Brain pericyte (primary cell): ENCODE data around the gene ADGRD1.

ENCODE experiments used
- DNase-seq: peaks from one replicate; pipeline ENCODE4 v3.0.0-alpha.2; 2012; ENCODE audit warnings: low read depth, low spot score

The ADGRD1 gene

DNA sequence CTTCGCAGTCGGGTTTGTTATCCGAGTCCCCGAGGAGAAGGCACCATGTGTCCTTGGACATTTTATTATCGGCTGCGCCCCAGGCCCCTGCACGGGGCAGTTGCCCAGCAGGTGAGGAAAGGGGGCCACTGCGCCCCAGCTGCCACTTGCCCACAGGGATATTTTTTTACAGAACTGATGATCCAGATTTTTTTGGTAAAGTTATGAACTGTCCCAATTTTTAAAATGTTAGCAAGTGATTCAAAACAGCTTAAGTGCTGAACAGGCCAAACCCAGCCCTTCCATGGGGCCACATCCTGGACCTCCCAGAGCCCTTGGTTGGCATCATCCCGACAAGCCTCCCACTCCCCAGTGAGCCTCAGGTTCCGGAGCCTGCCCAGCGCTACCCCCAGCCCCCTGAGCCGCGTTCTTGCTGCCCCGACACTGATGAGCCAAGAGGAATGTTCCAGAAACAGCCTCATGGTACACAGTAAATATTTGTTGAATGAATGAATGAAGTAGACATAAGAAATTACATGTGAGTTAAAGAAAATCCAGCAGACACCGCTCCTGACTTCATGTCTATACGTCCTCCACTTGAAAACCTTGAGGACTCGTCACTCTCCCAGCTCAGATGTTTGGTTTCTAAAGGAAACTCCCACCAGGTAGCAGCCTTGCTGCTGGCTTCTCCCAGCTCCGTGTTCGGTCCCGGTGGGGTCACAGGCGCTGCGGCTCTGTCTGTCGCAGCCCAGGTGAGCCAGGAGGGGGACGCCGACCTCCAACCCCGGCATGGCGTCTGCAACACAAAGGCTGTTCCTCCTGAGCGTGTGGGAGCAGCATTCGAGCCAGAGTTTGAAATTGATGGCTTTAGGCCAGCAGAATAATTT is 88.5 kb downstream of the ADGRD1 start:
- no peak for DNase-seq

DNA sequence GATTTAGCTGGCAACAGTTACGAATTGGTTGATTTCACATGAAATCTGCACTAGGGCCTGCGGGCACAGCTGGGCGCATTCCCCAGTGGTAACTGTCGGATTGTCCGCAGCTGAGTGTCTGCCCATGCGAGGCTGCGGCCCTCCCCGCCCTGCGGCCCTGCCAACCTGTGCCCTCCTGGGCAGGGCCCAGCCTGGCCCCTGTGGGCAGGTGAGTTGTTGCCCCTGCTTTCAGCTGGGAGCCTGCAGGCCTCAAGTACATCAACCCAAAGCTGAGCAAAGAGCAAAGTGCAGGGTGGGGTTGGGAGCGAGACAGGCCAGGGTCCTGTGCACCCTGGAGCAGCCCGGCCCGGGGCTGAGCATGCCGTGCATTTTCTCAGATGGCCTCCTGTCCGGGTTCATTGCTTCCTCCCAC is 89.1 kb downstream of the ADGRD1 start:
- no peak for DNase-seq

DNA sequence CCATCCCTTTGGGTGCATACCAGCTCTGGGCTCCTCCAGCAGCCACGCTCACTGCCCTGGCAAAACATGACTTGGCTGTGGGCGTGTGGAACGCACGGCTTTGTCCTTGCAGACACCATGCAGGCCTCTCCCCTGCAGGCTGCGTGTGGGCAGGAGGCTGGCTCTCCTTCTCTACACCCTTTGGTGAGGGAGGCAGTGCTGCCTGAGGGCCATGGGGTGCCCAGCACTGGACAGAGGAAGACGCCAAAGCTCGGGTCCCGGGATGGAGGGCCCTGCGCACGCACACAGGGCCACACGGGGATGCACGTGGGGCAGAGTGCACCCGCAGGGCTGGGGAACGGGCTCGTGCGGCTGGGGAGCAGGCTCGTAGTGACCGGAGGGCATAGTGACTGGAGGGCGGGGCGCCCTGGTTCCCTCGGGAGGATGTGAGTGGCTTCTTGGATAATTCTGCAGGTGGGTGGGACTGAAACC is 89.7 kb downstream of the ADGRD1 start:
- no peak for DNase-seq

DNA sequence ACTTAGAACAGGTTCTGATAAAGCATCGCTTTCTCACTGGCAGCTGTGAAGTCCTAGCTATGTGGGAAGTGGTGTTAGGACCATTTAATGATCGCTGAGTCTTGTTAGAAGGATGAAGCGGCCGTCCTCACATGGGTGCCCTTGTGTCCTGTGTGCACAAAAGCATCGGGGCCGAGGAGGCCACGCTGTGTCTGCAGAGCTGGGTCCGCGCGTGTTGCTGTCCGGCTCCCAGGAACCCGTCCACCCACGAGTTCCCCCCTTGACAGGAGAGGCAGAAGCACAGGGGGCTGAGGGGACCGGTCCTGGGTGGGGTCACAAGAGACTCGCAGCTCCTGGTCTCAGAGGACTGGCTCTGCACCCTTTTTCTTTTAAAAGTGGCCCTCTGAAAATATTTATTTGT is 90.4 kb downstream of the ADGRD1 start:
- DNase-seq, result no peak

DNA sequence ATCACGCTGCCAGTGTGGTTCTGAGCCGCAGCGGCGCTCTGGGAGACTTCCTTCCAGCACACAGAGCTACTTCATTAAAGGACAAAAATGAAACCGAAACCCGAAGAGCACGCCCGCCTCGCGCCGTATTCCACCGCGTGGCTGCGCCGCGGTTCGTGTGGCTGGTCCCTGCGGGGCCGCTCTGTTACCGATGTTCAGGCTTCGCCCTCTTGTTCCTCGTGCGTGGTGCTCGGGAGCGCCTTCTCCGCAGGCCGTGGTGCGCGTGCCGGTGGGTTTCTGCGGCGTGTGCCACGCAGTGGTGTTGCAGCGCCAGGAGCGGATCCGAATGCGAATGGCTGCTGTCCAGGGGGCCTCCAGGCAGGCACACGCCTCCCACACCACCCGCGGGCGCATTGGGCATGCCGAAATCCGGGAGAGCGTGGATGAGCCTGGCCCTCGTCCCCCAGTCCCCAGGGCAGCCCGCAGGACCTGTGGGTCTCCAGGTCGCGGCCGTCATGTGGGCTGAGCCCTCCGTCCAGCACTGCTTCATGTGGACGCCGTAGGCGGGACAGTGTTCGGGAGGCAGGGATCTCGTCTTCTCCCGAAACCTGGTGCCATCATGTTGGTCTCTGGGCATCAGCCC is 91.2 kb downstream of the ADGRD1 start:
- no peak for DNase-seq

DNA sequence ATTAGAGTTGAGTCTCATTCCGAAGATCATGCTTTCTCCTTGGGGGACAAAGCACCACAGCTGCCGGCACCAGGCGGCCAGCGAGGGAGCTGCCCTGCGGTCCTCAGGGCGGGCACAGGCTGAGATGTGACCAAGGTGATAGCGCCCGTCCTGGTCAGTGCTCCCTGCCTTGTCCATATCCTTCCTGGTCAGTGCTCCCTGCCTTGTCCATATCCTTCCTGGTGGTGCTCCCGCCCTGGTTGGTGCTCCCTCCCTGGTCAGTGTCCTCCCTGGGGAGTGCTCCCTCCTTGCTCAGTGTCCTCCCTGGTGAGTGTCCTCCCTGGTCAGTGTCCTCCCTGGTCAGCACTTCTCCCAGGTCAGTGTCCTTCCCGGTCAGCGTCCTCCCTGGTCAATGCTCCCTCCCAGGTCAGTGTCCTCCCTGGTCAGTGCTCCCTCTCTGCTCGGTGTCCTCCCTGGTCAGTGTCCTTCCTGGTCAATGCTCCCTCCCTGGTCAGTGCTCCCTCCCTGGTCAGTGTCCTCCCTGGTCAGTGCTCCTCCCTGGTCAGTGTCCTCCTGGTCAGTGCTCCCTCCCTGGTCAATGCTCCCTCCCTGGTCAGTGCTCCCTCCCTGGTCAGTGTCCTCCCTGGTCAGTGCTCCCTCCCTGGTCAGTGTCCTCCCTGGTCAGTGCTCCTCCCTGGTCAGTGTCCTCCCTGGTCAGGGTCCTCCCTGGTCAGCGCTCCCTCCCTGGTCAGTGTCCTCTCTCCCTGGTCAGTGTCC is 92.2 kb downstream of the ADGRD1 start:
- no peak for DNase-seq

DNA sequence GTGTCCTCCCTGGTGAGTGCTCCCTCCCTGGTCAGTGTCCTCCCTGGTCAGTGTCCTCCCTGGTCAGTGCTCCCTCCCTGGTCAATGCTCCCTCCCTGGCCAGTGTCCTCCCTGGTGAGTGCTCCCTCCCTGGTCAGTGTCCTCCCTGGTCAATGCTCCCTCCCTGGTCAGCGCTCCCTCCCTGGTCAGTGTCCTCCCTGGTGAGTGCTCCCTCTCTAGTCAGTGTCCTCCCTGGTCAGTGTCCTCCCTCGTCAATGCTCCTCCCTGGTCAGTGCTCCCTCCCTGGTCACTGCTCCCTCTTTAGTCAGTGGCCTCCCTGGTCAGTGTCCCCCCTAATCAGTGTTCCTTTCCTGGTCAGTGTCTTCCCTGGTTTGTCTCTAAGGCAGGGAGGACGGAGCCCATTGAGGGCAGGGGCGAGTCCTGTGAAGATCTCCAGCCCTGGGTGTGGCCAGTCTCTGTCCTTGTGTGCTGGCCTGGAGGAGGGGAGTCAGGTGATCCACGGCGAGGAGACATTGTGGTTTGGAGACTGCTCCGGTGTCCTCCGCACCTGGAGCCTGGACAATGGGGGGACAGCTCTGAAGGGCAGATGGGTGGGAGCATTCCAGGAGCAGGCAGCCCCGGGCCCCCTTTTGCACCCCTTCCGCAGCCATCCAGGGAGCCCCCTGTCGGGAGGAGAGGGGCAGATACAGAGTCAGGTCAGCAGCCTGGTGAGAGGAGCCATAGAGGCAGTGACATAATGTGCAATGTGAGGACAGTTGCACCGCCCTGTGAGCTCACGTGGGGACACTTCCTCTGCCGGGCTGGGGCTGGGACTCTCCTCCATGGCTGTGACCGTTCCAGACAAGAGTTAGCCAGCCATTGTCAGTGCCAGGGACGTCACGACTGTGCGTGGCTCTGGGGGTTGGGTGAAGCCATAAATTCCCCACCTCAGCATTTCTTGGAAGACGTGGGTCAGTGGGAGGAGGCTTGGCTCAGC is 93.4 kb downstream of the ADGRD1 start:
- no peak for DNase-seq

DNA sequence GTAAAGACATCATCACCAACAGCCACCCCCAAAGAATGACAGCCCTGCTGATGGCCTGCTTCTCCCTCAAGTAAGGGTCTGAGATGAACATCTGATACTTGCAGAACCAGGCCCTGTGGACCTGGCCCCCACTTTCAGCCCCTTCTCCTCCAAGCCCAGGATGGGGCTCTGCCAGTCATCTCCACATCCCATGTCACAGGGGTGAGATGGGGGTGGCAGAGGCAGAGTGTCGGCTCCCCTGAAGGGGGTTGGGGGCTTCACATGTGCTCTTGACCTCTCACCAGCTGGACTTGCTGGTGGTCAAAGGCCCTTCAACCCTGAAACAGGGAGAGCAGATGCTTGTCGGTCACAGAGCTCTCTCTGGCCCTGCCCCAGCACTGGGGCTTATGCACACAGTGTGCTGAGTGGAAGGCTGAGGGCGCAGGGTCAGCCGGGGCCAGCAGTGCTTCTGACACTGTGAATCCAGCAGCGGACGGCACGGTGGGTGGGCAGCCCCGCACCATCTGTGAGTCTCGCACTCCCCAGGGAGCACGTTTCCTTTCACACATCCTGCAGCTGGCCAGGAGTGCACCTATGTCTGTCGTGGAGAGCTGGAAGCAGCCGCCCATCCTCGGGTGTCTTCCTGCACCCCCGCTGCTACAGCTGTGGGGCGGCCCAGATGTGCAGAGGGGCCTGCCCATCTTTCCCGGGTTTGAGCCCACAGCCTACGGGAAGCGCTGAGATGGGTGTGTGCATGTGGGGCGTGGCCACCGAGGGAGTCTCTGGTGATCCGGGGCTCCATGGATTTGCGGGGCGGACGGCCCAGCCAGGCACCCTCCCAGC is 94.3 kb downstream of the ADGRD1 start:
- no peak for DNase-seq

DNA sequence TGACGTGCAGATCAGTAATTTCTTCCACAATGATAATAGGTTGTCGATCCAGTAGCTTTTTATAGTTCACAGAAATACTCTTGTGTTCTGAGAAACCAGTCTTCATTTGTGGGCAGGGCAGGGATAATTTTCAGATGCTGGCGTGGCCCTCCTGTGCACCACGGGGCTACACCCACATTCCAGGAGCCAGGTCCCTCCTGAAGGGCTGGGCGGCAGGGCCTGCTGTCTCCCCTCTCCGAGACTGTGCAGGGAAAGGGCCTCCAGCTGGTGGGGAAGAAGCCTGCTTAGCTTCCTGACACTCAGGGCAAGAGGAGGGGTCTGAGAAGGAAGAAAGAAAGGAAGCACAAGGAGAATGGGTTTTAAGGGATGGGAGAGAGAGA is 94.9 kb downstream of the ADGRD1 start:
- no peak for DNase-seq

DNA sequence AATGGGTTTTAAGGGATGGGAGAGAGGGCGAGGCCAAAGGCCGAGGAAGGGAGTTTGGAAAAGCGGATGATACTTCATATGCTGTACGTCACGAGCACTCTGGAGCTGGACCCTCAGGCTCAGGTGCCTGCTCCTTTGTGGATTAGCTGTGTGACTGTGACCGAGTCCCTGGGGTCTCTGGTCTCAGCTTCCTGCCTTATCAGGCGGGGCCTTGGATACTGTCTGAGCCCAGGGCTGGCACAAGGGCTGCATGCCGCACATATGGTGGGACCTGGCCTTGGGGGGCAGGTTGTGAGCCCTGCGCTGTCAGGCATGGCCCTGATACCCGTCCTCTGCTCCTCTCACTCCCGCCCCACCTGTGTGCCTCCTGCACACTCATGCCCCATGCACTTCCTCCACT is 95.3 kb downstream of the ADGRD1 start:
- DNase-seq, result no peak

DNA sequence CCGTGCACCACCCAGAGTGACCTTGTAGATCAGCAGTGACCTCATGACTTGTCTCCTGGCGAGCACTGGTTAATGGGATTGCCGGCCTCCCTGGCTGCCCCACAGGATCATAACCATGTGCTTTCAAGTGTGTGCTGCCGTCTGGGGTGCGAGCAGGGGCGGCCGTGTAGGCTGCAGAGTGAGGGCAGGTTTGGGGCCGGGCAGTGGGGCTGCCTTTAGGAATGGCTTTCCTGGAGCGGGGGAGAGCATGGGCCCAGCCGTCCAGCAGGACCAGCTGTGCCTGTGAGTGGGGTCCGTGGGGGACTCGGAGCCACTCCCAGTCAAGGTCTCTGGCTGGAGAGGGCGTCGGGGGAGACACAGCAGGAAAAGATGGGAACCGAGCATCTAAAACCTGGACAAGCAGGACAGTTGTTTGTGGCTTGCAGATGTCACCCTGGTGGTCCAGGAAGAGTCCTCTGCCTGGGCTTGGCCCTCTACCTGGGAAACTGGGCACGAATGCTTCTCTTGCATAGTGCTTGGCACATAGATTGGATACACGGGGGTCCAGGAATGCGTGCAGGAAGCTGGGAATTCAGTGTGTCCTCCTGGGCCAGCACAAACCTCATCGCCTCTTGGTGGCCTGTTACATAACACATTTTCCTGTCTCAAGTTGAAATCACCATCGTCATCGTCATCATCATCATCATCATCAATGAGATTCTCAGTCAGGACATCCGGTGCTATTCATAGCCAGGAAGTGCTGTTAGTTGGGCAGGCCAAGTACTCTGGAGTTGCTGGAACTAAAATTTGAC is 96.0 kb downstream of the ADGRD1 start:
- DNase-seq, result no peak

DNA sequence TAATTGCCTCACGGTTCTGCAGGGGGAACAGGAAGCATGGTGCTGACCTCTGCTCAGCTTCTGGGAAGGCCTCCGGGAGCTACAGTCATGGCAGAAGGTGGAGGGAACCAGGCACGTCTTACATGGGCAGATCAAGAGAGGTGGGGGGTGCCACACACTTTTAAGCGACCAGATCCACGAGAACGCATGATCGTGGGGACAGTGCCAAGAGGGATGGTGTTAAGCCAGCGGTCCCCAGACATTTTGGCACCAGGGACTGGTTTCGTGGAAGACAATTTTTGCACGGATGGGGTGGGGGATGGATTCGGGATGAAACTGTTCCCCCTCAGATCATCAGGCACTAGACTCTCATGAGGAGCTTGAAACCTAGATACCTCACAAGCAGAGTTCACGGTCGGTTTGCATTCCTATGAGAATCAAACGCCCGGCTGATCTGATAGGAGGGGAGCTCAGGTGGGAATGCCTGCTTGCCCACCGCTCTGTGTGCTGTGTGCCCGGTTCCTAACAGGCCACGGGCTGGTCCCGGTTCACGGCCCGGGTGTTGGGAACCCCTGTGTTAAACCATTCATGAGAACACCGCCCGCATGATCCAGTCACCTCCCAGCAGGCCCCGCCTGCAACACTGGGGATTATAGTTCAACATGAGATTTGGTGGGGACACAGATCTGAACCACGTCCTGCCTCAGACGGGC is 96.9 kb downstream of the ADGRD1 start:
- DNase-seq, result no peak

DNA sequence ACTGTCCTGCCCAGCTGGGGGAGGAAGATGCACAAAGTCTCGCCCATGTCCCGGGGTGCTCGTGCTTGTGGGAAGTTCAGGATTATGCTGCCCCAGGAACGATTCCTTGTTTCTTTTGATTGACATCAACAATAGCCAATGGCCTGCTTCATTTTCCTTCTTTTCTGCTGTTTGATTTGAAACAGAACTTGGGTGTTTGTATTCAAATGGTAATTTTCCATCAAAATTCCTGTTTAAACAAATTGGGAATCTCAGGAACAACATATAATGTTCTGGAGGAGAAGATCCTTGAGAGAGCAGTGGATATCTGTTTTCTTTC is 97.4 kb downstream of the ADGRD1 start:
- no peak for DNase-seq

DNA sequence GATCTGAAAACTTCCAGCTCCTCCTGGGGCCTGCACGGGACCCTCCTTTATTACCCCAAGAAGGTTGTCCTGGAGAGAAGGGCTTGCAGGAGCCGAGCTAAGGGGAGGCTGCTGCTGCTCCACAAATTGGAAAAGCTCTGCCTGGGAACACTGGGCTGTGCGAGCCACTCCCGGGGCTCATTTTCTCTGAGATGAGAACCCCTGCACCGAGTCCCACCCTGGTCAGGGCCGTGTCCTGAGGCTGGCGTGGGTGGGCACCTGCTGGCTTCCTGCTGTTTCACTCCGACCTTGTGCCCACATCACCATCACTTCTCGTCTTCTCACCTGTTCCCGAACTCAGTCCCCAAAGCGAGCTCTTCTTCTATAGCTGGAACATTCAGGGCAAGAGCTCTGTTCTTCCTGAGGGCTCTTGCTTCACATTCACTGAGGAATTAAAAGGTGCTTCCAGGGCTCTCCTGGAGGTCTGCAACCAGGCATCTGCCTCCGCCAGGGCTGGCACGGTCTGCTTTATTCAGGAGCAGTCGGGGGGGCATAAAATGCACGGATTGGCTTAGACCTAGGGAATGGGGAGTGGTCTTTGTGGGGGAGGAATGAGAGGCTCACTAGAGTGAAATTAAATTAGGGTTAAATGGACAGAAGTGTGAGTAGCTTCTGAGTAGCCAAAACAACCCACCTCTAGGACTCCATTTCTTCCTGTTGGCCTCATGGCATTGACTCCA is 98.5 kb downstream of the ADGRD1 start:
- no peak for DNase-seq

DNA sequence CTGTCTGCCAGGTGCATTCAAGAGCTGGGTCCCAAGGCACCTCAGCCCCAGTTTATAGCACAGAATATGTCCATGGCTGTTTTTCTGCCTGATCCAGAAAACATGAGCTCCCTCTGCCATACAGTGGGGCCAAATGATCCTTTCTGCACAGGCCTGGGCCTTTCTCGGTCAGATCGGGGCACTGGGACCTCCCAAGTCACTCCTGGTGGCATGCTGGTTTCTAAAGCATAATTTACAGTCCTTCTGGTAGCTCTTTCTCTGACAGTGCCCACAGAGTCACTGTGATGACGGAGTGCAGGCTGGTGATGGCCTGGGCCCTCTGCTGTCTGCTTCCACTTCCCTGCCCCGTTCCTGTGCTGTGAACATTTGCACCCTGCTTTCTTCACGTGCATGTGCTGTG is 99.2 kb downstream of the ADGRD1 start:
- no peak for DNase-seq

DNA sequence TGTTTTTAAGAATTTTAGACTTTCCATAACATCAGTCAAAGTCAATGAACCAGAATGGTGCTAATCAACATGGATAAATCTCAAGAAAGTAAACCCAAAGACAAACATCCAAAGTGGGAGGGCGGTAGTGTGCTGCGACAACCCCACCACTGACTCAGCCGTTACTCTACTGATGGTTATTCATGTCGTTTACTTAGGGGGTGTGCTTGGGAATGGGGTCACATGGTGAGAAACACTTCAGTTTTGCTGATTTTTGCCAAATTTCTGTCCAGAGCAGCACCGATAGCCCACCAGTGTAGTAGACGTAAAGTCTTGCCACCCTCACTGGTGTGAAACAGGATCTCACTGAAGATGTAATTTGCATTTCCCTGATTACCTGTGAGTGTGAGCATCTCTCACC is 99.9 kb downstream of the ADGRD1 start:
- DNase-seq, result no peak

DNA sequence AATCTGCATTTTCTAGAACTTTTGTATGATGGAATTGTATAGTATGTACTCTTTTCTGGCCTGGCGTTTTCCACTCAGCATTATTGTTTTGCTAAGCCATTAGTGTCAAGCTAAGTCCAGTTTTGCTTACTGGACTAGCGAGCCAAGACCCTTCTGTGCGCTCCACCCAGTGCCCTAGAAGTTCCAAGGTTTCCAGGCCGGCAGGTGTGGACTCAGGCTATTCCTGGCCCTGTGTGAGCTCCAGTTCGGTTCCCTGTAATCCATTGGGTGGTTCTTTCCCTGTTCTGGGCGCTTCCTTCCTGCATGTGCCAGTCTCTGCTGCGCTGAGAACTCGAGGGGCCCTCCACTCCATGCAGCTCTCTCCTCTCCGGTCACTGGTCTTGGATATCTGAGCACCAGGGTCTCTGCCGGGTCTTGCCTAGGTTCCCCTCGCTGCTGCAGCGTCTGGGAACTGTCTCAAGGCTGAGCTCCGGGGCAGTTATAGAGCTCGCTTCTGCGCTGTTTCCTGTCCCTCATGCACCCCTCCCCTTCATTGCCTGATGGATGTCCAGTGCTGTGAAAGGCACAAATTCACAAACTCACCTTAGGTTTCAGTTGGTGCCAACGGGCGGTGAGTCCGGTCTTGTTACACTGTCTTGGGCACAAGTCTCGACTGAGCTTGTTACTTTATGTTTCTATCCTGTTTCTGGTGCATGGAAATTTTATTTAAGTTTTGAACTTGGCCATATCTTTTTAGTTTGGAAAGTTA is 100.8 kb downstream of the ADGRD1 start:
- no peak for DNase-seq

DNA sequence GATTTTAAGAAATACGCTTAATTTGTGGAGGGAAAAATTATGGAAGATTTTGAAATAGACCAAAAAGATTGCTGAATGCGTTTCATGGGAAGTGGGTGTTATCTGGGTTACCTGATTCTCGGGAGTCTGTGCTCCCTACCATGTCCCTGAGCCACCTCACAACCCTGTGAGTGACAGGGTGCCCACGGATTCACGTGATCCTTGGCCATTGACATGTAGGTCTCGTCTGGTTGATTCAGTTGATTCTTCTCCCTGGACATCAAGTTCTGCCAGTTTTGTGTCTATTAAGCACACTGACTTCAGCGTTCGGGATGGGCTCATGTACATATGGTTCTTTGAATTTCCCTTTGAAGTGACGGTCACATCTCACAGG is 101.4 kb downstream of the ADGRD1 start:
- DNase-seq, result no peak
